HG03457 (cell line): ENCODE results near the gene NR2C1.
"Not testable (repeated sequence)": the region's sequence is repeated elsewhere in the genome, so short reads cannot be mapped to it uniquely, and the experiment has no call there.

Experiments used
- ATAC-seq: cut with Tn5 transposase; IDR thresholded peaks from one replicate; pipeline ENCODE4 v1.9.1; 2021; ENCODE audit warnings: moderate number of reproducible peaks; ENCODE audit not compliant: unreplicated experiment

NR2C1 gene

GRCh38 chr12:95072900-95073697, at the start of gene NR2C1:
NR2C1 (minus strand) TSS chr12:95073618; CDS start chr12:95067384, 6,234 bp downstream.
- peak; percentile 81 for ATAC-seq

- no peak for ATAC-seq
Measured at GRCh38 chr12:95118788-95119179, 45.4 kb upstream of the NR2C1 start.

- ATAC-seq = no peak
Measured at GRCh38 chr12:95118138-95118787, 44.8 kb upstream of the NR2C1 start.

GRCh38 chr12:95117178-95117599, 43.8 kb upstream of the NR2C1 start:
- peak; percentile 60 for ATAC-seq

GRCh38 chr12:95116773-95117172, 43.4 kb upstream of the NR2C1 start:
- peak; percentile 51 for ATAC-seq

GRCh38 chr12:95116341-95116740, 42.9 kb upstream of the NR2C1 start:
- no peak for ATAC-seq

GRCh38 chr12:95115641-95116040, 42.2 kb upstream of the NR2C1 start:
- ATAC-seq = no peak

- no peak for ATAC-seq
Measured at GRCh38 chr12:95114766-95115405, 41.5 kb upstream of the NR2C1 start.

GRCh38 chr12:95107362-95107761, 33.9 kb upstream of the NR2C1 start:
- no peak for ATAC-seq

- ATAC-seq = no peak
Measured at GRCh38 chr12:95105540-95105939, 32.1 kb upstream of the NR2C1 start.

GRCh38 chr12:95104919-95105452, 31.6 kb upstream of the NR2C1 start:
- no peak for ATAC-seq

- ATAC-seq = peak; percentile 98
Measured at GRCh38 chr12:95102916-95103671, 29.7 kb upstream of the NR2C1 start.

GRCh38 chr12:95101957-95102356, 28.5 kb upstream of the NR2C1 start:
- not testable (repeated sequence) for ATAC-seq

- no peak for ATAC-seq
Measured at GRCh38 chr12:95100264-95101190, 27.1 kb upstream of the NR2C1 start.

- ATAC-seq = no peak
Measured at GRCh38 chr12:95099270-95099790, 25.9 kb upstream of the NR2C1 start.

GRCh38 chr12:95096852-95097251, 23.4 kb upstream of the NR2C1 start:
- ATAC-seq = no peak

GRCh38 chr12:95096378-95096777, 23.0 kb upstream of the NR2C1 start:
- no peak for ATAC-seq

GRCh38 chr12:95095866-95096265, 22.4 kb upstream of the NR2C1 start:
- not testable (repeated sequence) for ATAC-seq

- no peak for ATAC-seq
Measured at GRCh38 chr12:95089462-95089861, 16.0 kb upstream of the NR2C1 start.

- no peak for ATAC-seq
Measured at GRCh38 chr12:95088379-95088778, 15.0 kb upstream of the NR2C1 start.
